Gastroesophageal sphincter (tissue), 3 donors: ENCODE results near the gene PKDCC.

ENCODE experiments used
- EP300 ChIP-seq: sonication (generic); formaldehyde crosslinking; IDR thresholded peaks from one replicate; pipeline ENCODE4 v1.6.1; 2017; ENCODE audit warnings: antibody characterized with exemption, mild to moderate bottlenecking
- POLR2A ChIP-seq, 2 donors: fragments of 450-650 bp; IDR thresholded peaks; one replicate each; pipeline ENCODE4 v1.6.1; 2017; ENCODE audit warnings: antibody characterized with exemption in 2 of 2, mild to moderate bottlenecking in 2 of 2, moderate library complexity in 1 of 2
- TF ChIP-seq, protein P1 (sequence below), 4 experiments: fragments of 200-600 bp in 2 of 4; fragments of 450-650 bp in 2 of 4; sonication (generic) in 1 of 4; IDR thresholded peaks; one replicate each; pipeline ENCODE4 v1.5.1; 2017 to 2019; ENCODE audit warnings: antibody characterized with exemption in 4 of 4, mild to moderate bottlenecking in 2 of 4, moderate library complexity in 2 of 4

DNA sequence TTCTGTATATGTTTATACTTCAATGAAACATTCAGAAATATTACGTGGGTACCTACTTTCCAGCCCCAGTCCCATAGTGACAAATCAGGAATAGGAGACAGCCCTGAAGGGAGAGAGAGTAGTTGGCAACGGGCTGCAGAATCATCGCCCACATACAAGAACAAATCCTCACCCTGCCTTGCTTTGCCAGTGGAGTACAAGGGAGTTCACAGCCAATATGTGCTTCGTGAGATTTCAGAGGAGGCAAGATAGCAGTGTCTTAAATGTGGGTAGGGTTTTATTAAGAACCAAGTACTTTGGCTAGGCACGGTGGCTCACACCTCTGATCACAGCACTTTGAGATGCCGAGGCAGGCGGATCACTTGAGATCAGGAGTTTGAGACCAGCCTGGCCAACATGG, 40.3 kb upstream of the PKDCC start:
- TF ChIP-seq, protein P1, sequence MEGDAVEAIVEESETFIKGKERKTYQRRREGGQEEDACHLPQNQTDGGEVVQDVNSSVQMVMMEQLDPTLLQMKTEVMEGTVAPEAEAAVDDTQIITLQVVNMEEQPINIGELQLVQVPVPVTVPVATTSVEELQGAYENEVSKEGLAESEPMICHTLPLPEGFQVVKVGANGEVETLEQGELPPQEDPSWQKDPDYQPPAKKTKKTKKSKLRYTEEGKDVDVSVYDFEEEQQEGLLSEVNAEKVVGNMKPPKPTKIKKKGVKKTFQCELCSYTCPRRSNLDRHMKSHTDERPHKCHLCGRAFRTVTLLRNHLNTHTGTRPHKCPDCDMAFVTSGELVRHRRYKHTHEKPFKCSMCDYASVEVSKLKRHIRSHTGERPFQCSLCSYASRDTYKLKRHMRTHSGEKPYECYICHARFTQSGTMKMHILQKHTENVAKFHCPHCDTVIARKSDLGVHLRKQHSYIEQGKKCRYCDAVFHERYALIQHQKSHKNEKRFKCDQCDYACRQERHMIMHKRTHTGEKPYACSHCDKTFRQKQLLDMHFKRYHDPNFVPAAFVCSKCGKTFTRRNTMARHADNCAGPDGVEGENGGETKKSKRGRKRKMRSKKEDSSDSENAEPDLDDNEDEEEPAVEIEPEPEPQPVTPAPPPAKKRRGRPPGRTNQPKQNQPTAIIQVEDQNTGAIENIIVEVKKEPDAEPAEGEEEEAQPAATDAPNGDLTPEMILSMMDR (IDR thresholded peaks at IDR 0.05), result no peak
- TF ChIP-seq POLR2A (IDR thresholded peaks at IDR 0.05) (no peak), EP300 (no peak)
